Measurements from ENCODE around the gene GABRB3. TPM values are rescaled to one million over a fixed set of nuclear protein-coding genes. Genes with fewer than 3 reads are reported as not detected.

Gene GABRB3
- total RNA-seq, 1 experiment from 2014 or later = 1.3 TPM

- no peak for DNase-seq (ENCODE audit: extremely low read depth, low read depth)
Measured at GRCh38 chr15:26682598-26683164, 90.2 kb downstream of the GABRB3 start.

DNA sequence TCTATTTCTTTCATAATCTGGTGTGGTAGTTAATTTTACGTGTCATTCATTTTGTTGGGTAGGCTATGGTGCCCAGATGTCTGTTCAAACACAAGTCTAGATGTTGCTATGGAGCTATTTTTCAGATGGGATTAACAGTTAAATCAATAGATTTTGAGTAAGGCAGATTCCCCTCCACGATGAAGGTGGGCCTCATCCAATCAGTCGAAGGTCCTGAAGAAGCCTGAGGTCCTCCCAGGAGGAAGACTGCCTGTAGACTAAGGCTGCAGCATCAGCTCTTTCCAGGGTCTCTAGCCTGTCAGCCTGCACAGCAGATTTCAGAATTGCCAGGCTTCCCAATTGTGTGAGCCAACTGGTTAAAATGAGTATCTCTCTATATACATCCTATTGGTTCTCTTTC is 92.9 kb downstream of the GABRB3 start:
- DNase-seq (ENCODE audit: extremely low read depth, low read depth) = no peak

- no peak for DNase-seq (ENCODE audit: extremely low read depth, low read depth)
Measured at GRCh38 chr15:26676115-26676514, 96.8 kb downstream of the GABRB3 start.

DNA sequence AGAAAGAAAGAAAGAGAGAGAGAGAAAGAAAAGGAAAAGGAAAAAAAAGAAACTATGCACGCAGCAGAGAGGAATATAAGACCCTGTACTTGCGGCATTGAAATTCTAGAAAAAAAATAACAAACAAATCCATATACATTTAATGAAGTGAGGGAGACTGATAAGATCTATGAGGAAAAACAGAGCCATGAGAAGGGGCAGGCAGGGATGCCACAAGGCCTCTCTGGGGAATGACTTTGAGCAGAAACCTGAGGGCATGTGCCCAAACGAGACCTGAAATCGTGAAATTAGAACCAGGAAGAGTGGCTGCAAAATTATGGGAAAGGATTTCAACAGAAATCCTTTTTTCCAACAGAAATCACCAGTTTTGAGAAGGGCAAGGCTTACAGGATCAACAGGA is 98.4 kb downstream of the GABRB3 start:
- no peak for DNase-seq (ENCODE audit: extremely low read depth, low read depth)

DNA sequence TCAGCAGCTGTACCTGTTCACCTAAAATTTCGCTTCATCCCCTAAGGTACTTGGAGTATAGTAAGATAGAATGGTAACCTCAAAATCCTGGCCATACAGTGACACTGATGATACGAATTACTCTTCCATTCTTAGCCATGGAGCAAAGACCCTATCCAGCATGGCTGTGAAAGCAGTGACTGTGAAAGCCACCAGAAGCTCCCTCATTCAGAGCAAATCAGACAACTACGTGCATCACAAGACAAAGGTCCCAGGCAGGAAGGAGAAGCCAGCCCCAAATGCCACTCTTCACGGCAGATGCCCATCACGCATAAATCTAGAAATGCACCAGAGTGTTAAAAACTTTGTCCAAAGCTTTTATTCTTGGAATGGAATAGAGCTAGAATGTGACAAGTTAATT is 99.4 kb downstream of the GABRB3 start:
- no peak for DNase-seq (ENCODE audit: extremely low read depth, low read depth)

GRCh38 chr15:26670116-26670515 is 102.8 kb downstream of the GABRB3 start:
- DNase-seq (ENCODE audit: extremely low read depth, low read depth) = no peak

DNA sequence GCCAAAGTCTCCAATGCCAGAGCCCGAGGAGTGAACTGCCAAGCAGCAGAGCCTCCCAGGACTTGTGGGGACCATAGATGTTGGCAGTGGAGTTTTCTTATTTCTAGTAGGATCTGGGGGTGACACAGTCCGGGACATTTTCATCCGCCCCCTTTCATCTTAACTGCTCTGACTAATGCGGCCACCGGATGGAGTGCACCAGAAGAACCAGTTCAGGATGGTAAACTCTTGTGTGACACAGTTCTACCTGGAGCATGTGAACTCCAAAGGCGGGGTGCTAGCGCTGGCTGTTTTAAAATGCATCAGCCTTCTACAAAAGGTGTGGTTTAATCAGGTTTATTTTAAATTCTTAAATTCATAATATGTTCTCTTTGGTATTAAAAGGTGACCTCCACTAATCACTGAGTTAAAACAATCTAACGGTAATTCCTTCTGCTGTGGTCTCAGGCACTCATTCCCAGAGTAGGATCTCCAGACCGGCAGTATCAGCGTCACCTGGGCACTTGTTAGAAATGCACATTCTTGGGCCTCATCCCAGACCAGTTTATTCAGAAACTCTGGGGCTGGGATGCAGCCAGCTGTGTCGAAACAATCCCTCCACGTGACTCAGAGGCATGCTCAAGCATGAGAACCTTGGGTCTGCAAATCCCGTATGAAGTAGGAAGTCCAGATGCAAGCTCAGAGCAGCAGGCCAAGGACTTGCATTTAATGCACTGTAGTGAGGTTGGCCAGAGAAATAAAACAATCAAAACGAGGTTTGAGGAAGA is 105.5 kb downstream of the GABRB3 start:
- DNase-seq (ENCODE audit: extremely low read depth, low read depth) = no peak

- DNase-seq (ENCODE audit: extremely low read depth, low read depth) = no peak
Measured at GRCh38 chr15:26665957-26666791, 106.7 kb downstream of the GABRB3 start.

DNA sequence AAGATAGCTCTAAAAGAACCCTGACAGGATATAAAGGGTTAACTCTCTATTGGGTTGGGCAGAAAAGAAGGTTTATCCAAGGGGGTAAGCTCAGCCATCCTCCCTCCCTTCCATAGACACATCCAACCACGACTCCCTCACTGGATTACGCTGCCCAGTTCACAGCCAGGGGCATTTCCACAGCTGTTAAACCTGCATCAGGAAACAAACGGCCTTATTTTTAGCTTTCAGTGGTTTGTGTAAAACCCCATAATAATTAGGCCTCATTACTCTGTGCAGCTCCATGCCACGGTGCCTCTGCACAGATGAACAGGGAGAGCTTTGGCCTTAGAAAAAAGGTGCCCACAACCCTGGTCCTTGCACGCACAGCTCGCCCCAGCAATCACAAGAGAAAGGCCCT is 110.6 kb downstream of the GABRB3 start:
- no peak for DNase-seq (ENCODE audit: extremely low read depth, low read depth)

- DNase-seq (ENCODE audit: extremely low read depth, low read depth) = no peak
Measured at GRCh38 chr15:26661748-26662147, 111.1 kb downstream of the GABRB3 start.

- no peak for DNase-seq (ENCODE audit: extremely low read depth, low read depth)
Measured at GRCh38 chr15:26661107-26661506, 111.8 kb downstream of the GABRB3 start.

GRCh38 chr15:26660241-26660640 is 112.6 kb downstream of the GABRB3 start:
- DNase-seq (ENCODE audit: extremely low read depth, low read depth) = no peak

- DNase-seq (ENCODE audit: extremely low read depth, low read depth) = no peak
Measured at GRCh38 chr15:26658290-26658689, 114.6 kb downstream of the GABRB3 start.

DNA sequence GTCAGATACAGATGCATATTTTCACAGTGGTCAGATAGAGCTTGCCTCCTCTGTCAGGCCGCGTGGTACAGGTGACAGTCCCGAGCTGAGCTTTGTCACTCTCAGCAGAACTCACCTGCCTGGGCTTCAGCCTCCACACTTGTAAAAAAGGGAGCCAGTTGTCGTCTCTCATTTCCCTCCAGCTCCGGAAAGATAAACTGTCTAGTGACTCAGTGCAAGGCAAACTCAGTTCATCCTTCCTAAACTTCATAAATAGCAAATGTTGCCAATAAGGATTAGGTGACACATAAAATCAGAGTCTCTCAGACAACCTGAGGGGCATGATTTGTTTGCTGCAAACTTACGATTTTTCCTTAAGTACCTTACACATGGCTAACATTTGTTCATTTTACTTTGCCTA is 116.8 kb downstream of the GABRB3 start:
- DNase-seq (ENCODE audit: extremely low read depth, low read depth) = no peak

- DNase-seq (ENCODE audit: extremely low read depth, low read depth) = no peak
Measured at GRCh38 chr15:26651909-26652308, 121.0 kb downstream of the GABRB3 start.

- no peak for DNase-seq (ENCODE audit: extremely low read depth, low read depth)
Measured at GRCh38 chr15:26648676-26649075, 124.2 kb downstream of the GABRB3 start.

GRCh38 chr15:26644948-26645347 is 127.9 kb downstream of the GABRB3 start:
- DNase-seq (ENCODE audit: extremely low read depth, low read depth) = no peak

DNA sequence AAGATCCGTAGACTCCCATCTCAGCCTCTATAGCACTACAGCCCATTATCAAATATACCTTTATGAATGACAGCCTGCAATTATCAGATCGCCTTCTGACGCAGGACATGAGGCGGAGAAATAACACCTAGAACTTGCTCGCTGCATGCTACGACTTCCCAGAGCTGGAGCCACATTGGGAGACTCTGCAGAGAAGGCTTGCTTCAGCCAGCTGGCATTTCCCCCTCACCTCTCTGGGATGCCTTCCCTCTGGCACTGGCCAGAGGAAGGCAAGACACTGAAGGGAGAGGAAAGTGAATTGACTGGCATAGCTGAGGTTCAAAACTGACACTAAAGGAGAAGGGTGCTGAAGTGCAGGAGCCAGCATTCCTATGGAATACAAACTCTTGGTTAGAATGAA is 131.7 kb downstream of the GABRB3 start:
- DNase-seq (ENCODE audit: extremely low read depth, low read depth) = no peak

- no peak for DNase-seq (ENCODE audit: extremely low read depth, low read depth)
Measured at GRCh38 chr15:26640601-26641000, 132.3 kb downstream of the GABRB3 start.

- no peak for DNase-seq (ENCODE audit: extremely low read depth, low read depth)
Measured at GRCh38 chr15:26639966-26640365, 132.9 kb downstream of the GABRB3 start.

DNA sequence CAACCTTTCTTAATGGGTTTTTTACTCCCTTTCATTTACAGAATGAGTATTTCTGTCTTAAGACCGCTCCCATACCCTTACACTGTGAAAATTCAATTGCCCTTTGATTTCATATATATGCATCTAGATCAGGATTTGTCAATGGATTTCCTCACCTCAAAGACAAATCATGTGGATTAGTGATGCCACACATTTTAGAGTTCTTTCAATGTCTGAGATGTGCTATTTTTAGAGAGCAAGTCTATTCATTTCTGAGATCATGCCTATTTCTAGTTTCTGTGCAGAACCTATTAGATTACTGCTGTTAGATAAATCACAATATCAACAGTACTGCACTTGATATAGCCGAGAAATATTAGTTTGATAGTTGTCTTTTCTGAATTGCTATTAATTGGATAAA is 137.3 kb downstream of the GABRB3 start:
- no peak for DNase-seq (ENCODE audit: extremely low read depth, low read depth)

- no peak for DNase-seq (ENCODE audit: extremely low read depth, low read depth)
Measured at GRCh38 chr15:26635105-26635504, 137.8 kb downstream of the GABRB3 start.
